ENCODE data around the gene NXPH2.

DNA sequence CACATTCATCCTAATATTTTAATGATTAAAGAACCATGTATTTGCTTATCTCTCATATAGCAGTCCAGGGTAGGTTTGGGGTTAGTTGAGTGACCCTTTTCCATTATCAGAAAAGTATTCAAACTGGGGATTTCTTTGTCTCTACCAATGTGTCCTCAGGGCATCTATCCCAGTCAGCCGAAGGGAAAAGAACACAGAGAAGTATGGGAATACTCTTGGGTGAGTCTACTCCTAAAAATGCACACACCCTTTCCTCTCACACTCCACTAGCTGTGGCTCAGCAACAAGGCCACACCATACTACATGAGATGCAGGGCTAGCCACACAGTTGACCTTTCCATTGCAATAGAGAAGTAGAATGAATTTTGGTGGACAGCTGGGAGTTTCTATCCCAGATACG lies 114.3 kb downstream of the NXPH2 start:
- no peak for TF ChIP-seq POLR2A (IDR thresholded peaks at IDR 0.05)
- TF ChIP-seq CTCF (IDR thresholded peaks at IDR 0.05): no peak
- TF ChIP-seq POLR2AphosphoS5 (IDR thresholded peaks at IDR 0.05): no peak
